ENCODE results near the gene TBC1D8B.
"Not testable (repeated sequence)": the region's sequence is repeated elsewhere in the genome, so short reads cannot be mapped to it uniquely, and the experiment has no call there.

TBC1D8B gene

DNA sequence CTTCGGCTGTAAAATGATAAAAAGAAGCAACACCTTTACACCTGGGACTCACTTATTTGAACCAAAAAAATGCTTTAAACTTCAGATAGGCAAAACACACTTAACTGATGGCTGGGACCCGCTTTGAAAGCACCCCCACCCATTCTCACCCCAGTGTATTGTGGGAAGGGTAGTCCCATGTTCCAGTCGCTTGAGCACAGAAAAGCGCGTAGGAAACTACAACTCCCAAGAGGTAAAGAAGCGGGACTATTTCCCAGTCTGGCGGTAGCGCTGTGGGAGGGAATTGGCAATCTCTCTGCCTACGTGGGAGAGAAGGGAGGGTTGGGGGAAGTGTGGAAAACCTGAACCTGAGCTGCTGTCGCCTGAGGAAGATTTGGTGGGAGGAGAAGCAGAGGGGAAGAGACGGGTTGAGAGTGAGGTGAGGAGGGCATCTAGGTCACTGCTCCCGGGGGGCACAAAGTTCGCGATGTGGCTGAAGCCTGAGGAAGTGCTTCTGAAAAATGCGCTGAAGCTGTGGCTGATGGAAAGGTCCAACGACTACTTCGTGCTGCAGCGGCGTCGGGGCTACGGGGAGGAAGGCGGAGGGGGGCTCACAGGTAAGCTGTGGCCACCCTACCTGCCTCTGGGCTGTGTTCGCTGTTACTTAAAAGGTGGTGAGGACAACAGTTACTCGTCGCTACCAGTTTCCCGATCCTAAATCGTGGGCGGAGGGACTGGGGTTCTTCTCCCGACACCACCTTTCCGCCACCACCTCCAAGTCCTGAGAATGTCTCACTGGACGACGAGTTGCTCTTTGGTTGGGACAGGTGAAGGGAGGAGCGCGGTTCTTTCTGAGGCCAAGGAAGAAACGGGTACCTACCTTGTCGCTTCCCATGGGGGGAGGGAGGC is at the start of gene TBC1D8B:
Gene TBC1D8B, plus strand, starts transcription at position 286 of the 888 bp plus-strand sequence. Its CDS starts 181 bp downstream, at position 467.
- peak; percentile 60 for DNase-seq

DNA sequence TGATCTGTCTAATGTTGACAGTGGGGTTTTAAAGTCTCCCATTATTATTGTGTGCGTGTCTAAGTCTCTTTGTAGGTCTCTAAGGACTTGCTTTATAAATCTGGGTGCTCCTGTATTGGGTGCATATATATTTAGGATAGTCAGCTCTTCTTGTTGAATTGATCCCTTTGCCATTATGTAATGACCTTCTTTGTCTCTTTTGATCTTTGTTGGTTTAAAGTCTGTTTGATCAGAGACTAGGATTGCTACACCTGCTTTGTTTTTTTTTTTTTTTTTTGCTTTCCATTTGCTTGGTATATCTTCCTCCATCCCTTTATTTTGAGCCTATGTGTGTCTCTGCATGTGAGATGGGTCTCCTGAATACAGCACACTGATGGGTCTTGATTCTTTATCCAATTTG is 33.2 kb upstream of the TBC1D8B start:
- DNase-seq: not testable (repeated sequence)

DNA sequence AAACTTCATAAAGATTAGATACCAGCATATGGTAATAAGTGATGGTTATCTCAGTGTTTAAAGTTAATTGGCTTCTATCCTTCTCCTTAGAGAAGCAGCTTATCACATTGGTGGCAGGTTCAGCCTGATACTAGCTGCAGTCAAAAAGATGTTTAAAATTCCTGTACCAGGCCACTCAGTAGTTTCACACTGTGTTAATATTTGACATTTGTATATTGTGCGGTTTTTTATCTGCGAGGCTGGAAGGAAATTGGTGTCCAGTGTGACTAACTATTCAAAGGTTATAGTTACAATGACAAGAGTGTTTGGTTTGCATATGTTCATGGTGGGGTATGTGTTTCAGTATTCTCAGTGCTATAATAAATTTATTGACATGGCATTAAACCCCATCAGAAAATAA is 27.5 kb upstream of the TBC1D8B start:
- DNase-seq: no peak

DNA sequence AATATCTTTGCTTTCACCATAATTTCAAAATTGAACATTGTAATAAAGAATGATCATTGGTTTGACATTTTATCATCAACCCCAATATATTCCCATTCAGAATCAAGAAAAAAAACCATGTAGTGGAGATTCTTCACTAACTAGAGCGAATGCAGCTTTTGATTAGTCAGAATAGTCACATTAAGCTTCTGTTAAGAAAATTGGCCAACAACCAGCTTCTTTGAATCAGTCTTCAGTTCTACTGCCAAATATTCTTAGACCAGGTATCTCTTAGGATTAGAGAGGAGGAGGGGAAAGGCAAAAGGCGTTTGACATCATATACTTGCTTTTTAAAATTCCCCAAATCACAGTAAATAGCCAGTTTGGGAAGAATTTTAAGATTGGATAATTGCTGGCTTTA is 22.2 kb upstream of the TBC1D8B start:
- DNase-seq: no peak

DNA sequence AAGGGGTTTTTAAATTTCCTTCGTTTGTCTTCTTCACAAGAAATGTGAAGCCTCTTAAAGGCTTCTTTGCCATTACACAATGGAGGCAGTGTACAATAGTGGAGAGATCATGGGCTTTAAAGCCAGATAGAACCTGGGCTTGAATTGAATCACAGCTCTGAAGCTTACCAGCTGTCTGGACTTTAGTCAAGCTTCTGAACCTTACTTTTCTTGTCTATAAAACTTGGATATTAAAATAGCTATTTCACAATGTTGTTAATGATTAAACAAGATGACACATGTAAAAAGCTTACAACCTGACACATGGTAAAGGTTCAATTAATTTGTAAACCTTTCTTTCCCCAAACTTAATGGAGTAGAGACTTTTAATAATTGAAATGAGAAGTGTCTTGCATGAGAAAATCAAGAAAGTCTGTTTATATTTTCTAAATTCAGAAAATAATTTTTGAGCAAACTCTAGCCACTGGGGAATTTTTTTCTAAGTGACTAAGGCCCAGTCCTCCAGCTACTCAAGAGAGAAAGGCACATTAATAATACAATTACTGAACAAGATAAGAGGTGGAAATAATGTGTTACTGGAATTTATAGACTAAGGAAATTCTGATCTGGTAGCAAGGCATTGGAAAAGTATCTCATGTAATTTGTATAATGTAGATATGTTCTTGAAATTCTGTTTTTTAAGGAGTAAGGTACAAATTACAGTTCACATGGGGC is 21.7 kb upstream of the TBC1D8B start:
- no peak for DNase-seq

DNA sequence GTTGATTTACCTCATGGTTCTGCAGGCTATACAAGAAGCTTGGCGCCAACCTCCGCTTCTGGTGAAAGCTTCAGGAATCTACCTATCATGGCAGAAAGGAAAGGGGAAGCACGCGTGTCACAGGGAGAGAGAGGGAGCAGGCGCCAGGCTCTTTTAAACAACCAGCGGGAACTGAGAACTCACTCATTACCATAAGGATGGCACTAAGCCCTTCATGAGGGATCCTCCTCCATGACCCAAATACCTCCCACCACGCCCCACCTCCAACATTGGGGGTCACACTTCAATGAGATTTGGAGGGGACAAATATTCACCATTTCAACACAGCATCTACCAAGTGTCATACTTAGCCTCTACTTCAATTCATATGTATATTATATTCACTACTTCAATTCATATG is 18.8 kb upstream of the TBC1D8B start:
- DNase-seq: no peak

DNA sequence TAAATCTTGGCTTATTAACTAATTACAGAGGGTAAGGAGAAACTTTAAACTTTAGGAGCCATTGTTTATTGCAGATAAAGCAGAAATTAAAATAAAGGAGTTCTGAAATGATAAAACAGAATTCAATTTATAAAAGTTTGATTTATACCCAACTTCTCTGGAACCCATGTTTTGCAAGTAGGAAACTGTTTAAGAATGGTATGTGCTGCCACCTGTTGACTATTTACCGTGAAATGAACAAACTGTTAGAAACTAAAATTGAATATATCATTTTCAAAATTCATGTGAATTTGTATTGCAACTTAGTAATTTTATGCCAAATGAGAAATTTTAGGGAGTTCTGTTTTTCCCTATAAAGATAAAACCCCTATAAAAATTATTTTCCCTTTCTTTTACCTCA is 11.0 kb upstream of the TBC1D8B start:
- no peak for DNase-seq

DNA sequence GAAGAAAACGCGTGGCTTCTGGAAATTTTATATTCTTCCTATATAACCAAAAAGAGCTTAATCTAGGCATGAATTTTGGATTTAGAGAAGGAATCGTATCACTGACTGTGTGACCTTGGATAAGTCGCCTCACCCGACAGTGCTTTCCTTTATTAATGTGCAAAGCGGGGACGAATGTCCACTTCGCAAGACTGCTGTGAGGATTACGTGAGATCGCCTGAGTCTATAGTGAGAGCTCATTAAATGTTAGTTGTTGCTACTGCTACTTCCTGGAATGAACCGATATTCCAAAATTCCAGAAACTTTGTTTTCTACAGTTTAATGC is 448 bp upstream of the TBC1D8B start:
- no peak for DNase-seq

DNA sequence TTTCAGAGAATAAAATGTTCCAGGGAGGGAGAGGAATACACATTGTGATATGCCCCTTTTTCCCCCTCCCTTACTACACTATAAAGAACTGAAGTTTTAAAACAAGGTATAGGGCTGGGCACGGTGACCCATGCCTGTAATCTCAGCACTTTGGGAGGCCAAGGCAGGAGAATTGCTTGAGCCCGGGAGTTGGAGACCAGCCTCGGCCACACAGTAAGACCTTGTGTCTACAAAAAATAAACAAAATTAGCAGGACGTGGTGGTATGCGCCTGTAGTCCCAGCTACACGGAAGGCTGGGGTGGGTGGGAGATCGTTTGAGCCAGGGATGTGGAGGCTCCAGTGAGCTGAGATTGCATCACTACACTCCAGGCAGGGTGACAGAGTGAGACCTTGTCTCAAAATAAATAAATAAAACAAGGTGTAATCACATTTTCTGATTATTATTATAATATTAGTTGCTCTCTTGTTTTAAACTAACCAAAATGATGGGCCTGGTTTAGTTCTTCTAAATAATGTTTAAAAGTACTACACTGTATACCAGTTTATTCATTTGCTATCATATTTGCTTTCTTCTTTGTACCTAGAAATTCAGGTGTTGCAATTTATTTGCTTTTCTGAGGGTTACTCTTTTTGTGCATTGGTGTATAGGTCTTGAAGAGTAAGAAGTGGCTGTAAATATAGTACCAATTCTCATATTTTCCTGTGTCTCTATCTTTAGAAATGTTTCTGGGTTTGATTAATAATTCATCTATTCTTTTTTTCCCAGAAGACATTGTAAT is 8.8 kb downstream of the TBC1D8B start:
- no peak for DNase-seq

DNA sequence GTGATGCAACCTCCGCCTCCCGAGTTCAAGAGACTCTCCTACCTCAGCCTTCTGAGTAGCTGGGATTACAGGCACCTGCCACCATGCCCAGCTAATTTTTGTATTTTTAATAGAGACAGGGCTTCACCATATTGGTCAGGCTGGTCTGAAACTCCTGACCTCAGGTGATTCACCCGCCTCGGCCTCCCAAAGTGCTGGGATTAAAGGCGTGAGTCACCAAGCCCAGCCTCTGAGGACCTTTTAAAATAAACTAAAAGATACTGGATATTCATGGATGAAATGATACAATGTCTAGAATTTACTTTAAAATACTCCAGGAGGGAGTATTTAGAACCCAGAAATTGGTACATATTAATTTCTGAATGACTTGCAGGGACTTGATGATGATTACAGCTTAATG is 10.5 kb downstream of the TBC1D8B start:
- DNase-seq: not testable (repeated sequence)

DNA sequence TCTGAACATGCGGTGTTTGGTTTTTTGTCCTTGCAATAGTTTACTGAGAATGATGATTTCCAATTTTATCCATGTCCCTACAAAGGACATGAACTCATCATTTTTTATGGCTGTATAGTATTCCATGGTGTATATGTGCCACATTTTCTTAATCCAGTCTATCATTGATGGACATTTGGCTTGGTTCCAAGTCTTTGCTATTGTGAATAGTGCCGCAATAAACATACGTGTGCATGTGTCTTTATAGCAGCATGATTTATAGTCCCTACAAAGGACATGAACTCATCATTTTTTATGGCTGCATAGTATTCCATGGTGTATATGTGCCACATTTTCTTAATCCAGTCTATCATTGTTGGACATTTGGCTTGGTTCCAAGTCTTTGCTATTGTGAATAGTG is 11.6 kb downstream of the TBC1D8B start:
- not testable (repeated sequence) for DNase-seq

DNA sequence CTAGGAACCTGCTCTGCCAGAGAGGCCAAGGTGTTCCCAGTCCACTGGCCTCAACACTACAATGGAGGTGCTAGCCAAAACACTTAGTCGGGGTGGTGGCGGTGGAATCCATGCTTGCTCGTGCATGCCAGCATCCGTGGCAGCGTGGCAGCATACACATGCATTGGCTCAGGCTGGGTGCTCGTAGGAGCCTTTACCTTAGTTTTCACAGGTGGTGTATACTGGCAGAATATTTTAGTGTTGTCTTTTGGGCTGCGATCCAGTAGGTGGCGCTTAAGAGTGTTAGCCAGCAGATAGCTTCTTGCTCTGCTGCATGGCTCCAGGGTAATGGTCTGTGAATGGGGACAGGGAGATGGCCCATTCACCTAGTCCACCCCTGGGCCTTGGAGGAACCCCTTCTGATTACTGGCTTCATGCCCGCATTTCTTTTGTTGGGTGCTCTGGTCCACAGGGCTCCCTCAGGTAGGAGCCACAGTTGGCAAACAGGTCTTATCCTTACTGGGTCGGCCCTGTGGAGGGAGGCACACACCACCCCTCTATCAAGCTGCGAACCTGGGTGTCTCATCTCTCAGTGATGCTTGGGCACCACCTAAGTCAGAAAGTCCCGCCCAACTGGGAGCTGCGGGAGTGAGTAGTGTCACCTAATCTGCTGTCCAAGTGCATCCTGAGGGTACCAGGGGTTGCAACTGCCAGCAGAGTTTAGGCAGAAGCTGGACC is 60.7 kb downstream of the TBC1D8B start:
- DNase-seq: no peak

DNA sequence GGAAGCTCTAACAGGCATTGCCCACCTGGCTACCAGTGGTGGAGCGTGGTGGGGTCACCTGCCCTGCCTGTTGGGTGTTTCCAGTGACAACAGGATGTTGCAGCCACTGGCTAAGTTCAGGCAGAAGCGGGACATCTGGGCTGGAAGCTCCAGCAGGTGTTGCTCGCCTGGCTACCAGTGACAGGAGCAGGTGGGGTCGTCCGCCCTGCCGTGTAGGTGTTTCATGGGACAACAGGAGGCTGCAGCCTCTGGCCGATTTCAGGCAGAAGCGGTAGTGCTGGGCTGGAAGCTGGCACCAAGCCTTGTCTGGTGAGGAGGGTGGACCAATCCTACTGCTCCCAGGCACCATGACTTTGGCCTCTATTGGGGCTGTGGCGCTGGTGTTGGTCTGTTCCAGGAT is 61.2 kb downstream of the TBC1D8B start:
- no peak for DNase-seq

DNA sequence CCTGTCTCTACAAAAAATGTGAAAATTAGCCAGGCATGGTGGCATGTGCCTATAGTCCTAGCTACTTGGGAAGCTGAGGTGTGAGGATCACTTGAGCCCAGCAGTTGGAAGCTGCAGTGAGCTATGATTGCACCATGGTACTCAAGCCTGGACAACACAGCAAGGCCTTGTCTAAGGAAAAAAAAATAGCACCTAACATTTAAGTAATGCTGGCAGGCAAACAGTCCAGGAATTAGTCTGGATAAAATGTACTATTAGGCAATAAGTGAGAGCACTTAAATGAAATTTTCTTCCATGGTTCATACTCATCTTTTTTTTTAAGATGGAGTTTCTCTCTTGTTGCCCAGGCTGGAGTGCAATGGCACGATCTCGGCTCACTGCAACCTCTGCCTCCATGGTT is 70.3 kb downstream of the TBC1D8B start:
- not testable (repeated sequence) for DNase-seq

DNA sequence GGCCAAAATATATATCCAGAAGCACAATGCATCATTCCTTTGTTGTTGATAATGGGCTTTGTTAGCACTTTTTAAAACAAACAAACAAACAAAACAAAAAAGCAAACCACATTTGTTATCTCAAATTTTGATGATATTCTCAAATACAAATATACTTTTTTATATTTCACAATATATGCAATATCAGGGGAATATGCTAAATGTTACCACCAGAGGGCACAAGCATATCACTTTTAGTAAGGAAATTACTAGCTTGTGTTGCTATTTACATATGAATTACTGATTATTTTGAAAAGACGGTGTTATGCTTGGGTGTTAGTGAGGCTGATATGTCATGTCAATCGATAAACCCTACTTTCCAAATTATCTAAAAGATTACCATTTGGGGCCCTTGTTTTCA is 71.6 kb downstream of the TBC1D8B start:
- DNase-seq: no peak

DNA sequence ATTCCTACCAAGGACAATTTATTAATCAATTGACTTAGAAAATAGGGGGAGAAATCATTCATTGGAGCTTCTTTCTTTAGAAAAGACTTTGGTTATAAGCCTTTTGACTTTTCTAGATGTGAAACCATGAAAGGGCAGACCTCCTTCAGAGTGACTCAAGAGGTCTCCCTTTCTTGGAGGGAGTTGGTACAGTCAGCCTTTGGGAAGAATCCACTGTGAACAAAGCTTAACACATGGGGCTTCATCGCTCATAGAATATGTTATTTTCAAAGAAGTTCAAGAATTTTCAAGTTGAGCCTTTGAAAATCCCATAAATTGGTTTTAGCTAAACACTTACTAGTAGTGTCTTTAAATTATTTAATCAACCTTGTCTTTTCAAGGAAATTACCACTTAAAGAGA is 72.7 kb downstream of the TBC1D8B start:
- DNase-seq: no peak

DNA sequence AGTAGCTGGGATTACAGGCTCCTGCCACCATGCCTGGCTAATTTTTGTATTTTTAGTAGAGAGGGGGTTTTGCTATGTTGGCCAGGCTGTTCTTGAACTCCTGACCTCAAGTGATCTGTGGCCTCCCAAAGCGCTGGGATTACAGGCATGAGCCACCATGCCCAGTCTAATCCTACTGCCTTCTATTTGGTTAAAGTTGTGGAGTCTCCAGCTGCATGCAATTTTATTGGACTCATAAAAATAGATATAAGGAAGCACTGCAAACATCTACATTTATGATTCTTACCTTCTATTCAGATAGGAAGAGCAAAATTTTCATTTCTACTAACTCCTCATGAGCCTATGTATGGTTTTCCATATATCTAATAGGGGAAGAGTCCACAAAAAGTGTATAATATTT is 87.0 kb downstream of the TBC1D8B start:
- no peak for DNase-seq

DNA sequence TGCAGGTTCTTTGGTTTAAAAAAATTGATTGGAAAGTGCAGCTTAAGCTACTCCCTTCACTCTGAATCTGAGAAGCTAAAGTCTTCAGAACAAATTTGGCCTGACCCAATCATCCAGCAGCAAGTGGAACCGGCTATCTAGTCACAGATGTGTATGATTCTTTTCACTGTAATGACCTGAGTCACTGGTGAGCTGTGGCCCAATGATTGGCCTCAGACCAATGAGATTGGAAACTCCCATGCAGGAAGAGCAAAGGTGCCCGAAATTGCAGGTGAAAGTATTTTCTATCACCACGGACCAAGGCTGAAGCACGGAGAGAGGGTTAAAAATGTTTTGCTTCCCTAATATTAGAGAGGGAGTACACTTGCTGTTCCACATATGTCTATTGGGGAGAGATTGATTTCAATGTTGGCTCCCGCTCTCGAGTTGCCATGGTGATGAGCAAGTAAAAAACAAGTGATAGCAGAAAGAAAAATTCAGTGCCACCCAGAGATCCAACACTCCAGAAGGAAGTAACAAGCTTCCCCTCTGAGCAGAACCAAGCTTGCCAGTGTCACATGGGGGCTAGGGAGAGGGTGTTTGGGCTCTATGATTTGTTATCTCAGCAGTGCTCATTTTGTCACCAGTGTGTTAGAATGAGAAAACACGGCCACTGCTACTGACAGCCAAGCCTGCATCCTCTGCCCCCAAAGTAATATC is 89.4 kb downstream of the TBC1D8B start:
- DNase-seq: no peak

DNA sequence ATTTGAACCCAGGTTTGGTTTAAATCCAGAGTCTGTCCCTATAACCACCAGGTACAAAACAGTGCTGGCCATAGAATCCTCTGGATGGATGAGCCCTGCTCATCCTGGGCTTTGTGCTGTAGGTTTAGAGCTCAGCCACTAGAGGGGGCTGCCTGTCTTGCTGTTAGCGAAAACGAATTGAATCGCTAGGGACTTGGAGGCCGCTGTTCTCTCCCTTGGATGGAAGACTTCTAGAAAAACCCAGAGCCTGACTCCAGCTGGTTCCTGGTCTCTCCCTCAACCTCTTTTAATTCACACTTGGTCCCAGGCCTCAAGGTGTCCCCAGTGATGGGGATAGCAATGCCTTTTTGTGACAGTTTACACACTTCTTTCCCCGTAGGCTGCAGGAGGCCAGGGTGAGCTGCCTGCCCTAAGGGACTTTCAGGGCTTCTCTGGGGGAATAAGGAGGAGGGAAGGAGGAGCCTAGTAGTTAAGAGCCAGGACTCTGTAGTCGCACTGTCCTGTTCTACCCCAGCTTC is 92.0 kb downstream of the TBC1D8B start:
- peak; percentile 35 for DNase-seq

DNA sequence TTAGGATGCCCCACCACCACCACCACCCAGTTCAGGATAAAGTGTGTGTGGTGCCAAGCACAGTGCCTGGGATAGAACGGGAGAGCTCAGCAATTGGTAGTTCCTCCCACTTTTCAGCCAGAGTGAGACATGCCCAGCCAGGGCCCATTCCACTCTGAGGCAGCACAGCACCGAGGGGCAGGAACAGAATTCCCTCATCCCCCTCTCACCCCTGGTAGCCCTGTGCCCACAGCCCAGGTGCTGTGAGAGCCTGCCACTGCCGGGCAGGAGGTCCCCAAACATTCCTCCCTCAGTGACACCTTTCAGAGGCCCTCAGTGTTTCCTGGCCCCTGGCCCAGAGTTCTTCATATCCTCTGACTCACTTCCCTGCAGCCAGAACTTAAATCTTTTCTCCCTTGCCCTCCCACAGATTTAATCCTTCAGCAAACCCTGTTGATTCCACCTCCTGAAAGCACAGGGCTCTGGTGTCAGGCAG is 92.5 kb downstream of the TBC1D8B start:
- DNase-seq: no peak

DNA sequence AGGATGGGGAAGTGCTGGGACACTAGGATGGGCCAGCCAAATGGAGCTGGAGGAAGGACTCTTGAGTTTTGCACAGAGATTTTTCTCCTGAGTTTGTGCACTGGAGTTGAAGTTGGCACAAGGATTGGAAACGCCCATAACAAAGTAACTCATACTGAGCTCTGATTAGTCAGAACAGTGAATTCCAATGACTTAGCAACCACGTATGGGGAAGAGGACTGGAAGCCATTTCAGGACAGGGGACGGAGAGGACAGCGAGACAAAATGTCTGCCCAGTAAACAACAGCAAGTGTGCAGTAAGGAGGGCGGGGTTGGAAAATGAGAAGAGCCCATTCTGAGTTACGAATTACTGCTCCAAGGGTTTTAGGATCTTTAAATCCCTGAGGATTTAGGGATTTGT is 94.8 kb downstream of the TBC1D8B start:
- DNase-seq: no peak

DNA sequence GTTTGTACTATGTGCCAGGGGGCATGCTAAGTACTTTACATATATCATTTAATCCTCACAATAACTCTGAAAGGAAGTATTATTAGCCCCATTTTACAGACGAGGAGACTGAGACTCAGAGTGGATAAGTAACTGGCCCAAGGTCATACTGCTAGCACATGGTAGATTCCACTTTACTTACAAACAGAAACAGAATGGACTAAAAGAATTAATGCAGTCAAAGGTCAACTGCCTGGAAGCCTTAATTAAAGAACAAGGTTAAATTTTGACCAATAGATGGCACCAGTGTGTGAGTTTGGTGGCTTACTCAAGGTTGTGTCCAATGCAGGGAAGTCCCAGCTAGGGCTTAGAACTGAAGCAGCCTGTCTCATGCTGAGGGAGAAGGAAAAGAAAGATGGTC is 96.0 kb downstream of the TBC1D8B start:
- DNase-seq: peak; percentile 7

All from NCI-H1436 treated with DMSO at 0.1 percent for 48 hours (cell line).